Measurements from ENCODE around the gene ADAM8.

The ADAM8 gene

DNA sequence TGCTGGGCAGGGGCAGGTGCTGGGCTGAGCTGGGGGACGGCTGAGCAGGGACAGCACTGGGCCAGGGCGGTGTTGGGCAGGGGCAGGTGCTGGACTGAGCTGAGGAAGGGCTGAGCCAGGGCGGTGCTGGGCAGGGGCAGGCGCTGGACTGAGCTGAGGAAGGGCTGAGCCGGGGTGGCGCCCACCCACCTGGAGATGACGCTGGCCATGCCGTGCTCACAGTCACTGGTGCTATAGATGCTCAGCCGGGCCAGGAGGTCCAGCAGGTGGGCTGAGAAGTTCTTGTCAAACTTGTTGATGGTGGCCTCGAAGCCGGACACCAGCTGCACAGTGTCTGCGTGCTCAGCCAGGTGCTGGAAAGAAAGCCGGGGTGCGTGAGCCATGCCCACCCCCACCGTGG is 4.4 kb upstream of the ADAM8 start:
- no peak for DNase-seq

DNA sequence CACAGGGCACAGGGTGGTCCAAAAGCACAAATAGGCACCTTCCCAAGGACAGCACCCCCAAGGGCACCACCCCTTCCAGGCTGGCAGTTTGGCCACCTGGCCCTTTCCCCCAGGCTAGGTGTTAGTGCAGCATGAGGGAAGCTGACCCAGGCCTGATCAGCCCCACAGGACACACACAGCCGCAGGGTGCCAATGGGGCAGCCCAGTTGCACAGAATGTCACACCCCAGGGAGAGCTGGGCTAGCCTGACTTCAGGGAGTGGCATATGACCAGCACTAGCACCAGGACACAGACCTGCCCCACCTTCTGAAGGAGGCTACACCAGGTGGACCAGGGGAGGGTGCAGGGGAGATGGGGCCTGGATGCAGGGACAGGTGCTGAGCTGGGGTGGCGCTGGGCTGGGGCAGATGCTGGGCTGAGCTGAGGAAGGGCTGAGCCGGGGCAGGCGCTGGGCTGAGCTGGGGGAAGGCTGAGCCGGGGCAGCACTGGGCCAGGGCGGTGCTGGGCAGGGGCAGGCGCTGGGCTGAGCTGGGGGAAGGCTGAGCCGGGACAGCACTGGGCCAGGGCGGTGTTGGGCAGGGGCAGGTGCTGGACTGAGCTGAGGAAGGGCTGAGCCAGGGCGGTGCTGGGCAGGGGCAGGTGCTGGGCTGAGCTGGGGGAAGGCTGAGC is 3.9 kb upstream of the ADAM8 start:
- DNase-seq: no peak

DNA sequence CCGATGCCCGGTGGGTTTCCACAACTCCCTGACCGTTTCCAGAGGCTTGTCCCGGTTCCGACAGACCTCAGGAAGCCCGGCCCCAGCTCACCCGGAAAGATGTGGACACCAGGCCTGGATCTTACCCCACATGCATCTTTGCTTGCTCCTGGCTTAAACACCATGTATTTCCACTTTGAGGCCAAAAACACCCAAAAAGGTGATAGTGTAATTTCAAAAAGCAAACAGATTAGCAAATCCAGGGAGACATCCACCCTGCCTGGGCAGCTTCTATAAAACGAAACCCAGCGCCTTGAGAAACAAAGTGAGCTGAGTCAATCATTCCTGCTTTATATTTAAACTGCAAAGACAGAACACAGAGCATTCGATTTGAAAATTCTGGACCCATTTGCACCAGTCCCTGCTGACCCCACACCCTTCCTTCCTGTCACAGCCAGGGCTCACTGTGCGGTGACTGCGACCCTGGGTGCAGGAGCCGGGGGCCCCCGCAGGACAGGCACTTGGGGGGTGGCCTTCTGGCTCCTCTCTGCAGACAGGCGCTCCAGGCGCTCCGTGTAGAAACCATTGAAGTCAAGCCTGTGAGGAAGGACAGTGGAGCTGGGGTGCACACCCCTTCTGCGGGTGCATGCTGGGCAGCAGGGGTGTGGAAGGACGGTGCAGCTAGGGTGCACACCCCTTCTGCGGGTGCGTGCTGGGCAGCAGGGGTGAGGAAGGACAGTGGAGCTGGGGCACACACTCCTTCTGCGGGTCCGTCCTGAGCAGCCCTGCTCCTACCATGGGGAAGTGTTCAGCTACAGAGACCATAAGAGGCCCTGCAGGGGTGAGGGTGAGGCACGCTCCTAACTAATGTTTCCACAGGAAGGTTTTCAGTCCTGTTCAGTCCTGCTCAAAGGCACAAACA is 2.9 kb upstream of the ADAM8 start:
- no peak for DNase-seq

DNA sequence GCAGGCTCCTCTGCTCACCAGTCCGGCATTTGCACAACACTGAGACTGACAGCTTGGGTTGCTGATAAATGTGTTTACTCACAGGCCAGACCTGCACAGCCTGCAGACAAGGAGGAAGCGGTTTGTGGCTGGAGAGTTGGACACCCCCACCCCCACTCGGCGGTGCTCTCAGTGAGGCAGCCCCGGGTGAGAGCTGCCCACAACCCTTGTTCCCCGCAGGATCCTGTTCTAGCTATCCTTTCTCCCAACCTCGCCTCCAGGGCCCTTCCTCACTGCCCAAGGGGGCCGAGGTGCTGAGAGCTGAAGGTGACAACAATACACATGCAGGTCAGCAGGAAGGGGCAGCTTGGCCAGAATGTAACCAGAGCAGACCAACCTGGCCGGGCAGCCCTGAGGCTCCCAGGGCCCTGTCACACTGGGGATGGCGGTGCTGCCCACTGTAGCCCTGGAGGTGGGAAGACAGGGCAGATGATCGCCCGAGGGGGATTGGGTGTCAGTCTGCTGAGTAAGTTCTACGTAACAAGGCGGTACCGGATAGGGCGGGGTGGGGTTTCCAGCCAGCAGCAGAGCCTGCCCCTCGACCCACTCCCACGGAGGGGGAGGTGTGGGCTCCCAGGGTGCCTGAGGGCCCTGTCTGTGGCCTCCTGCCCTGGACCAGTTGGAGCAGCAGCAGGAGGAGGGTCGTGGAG is 2.1 kb upstream of the ADAM8 start:
- no peak for DNase-seq

DNA sequence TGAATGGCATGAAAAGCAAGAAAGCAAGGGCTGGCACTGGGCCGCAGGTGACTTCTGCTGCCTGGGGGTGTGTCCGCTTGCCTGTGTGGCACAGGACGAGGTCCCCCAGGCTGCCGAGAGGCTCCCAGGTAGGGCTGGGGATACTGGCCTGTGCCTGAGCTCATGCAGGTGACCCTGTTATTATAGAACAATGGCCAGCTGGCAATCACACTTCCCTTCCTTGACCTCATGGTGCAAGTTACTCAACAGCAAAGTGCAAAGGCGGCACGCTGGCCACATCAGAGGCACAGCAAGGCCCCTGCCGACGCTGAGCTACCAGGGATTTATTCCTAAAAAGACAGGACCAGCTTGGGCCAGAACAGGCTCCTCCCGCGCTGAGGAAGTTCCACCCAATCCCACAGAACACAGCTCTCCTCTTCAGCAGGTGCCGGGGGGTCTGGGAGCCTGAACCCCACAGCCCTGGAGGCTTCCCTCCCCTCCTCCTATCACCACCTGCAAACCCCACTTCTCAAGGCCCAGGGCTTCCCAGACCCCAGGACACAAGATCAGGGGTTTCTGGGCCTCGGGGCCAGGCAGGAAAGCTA is 1.4 kb upstream of the ADAM8 start:
- no peak for DNase-seq

DNA sequence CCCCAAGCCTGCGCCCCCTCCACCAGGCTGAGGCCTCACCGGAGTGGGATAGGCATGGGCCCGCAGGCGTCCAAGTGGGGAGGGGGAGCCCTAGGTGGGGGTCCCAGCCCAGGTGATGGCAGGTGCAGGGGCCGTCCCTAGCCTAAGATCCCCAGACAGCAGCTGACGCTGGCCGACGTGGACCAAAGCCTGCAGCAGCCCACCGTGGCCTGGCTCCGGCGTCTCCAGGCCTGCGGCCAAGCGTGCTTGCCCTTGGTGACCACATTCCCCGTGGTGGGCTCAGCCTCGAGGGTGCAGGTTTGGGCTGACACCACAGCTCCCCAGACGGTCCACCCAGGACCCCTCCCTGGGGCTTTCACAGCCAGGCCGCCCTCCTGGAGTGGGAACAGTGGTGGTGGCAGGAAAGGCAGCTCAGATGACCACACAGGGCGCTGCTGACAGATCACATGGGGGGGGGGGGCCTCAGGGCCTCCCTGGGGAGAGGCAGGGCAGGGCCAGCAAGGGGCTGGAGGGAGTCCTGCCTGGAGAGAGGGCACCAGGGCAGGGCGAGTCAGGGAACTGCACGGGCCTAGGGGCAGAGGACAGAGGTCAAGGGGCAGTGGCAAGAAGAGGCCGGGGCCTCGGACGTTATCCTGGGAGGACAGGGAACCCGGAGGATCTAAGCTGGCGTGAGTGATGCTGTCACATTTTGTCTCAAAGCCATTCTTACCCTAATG is 767 bp upstream of the ADAM8 start:
- no peak for DNase-seq

DNA sequence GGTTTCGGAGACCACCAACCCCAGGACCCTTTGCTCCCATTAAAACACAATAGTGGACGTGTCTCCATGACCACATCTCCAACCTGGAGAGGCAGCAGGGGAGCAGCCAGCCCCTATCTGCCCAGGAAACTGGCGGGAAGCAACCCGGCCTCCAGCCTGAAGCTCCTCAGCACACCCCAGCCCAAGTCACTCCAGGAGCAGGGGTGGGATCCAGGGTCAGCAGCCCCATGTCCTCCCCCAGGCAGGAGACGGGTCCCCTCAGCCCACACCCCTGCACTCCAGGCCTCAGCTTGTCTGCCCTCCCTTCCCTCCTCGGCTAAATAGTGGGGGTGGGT is 601 bp downstream of the ADAM8 start:
- no peak for DNase-seq

DNA sequence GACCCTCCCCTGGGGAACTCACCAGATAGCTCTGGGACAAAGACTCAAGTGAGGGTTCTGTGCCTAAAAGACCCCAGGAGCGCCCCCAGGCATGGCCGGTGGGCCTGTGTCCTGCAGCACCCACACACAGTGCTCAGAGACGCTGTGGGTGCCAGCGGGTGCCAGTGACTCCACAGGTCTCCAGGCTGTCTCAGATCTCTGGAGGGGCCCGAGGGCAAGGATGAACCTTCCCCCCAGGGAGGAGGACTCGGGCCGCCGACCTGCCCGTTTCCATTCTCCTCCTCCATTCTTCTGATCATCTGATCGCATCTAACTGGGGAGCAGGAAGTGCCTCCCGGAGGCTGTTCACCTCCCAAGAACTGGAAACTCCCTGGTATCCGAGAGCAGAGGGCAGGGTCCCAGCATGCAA is 980 bp downstream of the ADAM8 start:
- DNase-seq: no peak

DNA sequence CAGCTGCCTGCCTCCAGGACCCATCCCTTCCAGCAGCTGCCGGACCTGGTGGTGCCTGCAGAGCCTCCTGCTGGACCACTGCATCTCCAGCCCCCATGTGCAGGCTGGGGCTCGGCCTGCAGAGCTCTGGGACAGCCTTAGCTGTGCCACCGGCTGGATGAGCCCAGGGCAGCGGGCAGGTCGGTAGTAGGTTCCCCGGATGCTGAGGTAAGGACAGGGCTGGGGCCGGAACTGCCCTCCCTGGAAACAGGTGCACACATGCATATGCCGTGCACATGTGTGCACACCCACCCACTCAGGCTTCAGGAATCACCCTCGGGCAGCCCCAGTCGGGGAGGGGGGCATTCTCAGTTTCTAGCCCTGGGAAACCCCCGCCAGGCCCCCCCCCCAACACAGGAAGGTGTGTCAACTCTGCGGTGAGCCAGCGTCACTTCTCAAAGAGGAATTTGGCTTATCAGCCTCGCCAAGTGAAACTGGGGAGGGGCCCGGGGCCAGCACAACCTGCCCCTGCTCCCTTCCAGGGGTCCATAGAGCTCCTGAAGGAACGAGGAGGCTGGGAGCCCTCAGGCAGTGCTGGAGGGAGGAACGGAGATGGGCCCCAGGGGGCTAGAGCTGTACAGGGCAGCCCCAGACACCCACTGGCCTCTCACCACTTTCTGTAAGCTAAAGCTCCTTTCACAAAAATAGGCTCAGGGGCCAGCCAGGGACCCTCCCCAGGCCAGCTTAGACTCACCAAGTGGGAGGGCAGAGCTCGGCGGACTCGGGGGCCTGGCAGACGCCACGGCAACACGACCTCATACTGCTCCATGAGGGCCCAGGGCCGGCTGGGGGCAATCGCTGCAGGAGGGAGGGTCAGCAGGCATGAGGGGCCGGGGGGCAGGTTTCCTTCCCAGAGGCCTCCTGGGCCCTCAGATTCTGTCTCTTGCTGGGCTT is 1.7 kb downstream of the ADAM8 start:
- DNase-seq: no peak

DNA sequence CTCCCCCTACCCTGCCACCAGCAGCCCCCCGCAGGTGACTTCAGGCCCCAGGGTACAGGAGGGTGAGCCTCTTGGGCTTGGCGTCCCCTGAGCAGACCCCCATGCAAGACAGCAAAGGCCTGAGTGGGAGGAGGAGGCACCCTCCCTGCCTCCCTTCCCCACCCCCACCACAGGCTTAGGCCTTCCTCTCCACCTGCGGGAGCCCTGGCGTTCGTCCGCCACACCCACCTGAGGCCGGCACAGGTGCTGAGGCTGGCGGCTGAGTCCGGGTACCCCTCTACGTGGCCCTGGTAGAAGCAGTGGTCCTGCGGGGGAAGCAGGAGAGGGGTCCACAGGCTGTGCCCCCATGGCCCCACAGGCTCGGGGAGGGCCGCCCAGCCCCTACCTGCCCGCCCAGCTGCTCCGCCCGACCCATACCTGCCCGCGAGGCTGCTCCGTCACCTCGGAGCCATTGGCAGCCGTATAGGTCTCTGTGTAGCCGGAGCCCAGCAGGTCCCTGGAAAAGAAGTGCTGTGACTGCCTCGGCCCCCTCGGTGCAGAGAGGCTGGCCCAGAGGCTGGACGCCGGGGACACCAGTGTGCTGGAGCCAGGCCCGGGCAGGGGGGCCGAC is 3.0 kb downstream of the ADAM8 start:
- no peak for DNase-seq

DNA sequence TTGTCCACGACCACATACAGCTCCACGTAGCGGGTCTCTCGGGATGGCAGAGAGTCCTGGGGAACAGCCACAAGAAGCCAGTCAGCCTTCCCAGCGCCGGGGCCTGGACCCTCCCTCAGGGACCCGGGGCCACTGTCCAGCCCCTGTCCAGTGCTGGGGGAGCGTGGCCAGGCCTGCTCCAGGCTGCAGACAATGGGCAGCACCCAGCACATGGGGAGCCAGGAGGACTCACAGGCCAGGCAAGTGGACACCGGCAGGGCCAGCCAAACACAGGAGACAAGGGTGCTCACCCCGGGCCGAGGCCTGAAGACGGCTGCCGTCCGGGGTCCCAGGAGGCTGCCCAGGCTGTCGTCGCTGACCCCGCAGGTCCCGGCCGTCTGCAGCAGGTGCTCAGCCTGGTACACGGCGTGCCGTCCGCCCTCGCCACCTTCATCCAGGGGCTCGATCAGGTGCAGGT is 3.7 kb downstream of the ADAM8 start:
- no peak for DNase-seq

DNA sequence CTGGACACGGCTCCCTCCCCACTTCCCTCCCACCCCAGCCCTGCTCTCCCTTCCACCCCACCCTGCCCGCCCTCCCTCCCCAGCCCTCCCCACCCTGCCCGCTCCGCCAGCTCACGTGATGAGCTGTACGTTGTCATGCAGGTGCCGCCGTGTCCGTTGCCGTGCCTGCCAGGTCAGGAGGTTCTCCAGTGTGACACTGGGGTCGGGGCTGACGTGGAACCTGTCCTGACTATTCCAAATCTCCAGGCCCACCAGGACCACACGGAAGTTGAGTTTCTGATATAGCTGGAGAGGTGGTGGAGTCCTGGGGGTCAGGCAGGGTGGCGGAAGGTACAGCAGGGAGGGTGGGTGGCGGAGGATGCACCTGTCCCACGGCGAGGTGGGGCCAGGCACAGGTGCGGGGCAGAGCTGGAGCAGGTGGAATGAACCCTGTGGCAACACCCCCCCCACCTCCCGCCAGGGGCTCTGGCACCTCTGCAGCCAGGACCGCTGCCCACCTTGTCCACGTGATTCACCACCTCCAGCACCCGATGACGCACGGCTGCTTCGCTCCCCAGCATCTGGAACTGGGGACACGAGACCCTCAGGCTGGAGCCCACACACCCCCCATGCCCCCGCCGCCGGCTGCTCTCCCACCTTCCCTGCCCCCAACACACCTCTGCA is 4.2 kb downstream of the ADAM8 start:
- no peak for DNase-seq

DNA sequence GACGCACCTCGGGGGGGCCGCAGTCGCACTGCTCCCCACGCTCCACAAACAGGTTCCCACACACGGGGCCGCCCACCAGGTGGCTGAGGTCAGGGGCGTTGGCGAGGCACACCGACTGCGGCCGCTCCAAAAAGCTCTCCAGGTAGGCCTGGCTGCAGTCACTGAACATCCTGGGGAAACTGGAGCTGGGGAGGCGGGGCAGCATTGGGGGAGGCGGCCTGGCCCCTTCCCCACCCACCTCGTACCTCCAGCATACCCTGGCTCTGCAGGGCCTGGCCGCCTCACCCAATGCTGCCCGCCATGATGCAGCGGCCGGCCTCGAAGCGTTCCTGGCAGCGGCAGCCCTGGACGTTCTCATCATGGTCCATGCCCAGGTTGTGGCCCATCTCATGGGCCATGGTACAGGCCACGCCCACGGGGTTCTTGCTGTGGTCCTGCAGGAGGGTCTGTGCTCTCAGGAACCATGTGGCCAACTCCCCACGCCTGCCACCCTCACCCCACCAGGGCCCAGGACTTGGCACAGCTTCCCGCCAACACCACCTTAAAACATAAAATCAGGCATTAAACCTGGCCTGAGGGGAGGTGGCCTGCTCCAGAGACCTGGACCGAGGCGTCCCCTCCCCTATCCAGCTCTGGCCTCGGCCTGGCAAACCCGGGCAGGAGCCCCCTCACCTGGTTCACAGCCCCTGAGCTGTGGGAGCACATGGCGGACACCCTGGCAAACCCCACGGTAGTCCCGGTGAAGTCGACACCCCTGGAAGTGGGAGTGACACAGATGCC is 5.0 kb downstream of the ADAM8 start:
- DNase-seq: no peak

DNA sequence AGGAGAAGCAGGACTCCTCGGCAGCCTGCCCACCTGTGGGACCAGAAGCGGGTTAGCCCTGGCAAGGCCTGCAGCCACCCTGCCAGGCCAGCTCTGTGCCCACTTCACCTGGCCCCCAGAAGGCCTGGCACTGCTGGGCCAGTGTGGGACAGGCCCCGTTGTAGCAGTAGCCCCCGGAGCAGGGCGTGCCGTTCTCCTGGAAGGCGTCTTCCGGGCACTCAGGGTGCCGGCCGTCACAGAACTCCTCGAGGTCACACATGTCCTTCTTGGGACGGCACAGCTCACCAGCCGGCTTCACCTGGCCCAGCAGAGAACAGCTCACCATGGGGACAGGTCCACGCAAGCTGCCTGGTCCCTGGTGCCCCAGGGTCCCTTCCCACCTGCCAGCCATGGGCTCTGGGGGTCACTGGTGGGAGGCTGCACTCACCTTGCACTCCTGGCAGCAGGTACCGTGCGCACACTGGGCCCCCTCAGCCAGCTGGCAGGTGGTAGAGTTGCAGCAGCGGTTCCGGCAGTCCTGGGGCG is 5.8 kb downstream of the ADAM8 start:
- DNase-seq: no peak

DNA sequence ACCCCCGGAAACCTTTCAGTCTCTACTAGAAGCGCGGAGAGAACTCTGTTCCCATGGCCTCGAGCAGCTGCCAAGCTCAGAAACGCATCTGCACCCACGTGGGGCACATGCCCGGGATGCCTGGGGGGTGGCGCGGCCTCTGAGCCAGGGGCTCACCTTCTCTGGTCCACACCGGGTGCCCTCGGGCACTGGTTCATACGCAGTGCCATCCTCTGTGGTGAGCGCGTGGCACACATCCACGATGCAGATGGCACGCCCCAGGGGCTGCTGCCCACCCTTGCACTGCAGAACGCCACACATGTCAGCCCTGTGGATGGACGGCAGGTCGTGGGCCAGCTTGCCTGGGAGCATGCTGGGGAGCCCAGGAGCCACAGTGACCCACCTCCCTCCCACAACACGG is 6.5 kb downstream of the ADAM8 start:
- DNase-seq: no peak

DNA sequence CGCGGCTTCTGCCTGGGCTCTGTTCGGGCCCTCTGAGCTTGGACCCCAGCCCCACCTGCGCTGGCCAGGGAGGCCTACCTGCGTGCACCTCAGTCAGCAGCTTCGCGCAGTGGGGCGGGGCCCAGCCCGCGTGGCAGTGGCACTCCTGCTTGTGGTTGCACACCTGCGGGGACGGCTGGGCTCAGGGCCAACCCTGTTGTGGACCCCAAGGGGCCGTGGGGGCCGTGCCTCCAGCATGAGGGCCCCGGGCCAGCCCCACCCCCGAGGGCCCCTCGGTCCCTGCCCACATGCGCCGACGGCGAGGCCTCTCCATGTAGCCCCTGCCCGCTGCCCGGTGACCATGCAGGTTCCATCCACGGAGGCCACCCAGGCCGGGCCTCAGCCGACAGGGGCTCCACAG is 7.3 kb downstream of the ADAM8 start:
- DNase-seq: no peak

DNA sequence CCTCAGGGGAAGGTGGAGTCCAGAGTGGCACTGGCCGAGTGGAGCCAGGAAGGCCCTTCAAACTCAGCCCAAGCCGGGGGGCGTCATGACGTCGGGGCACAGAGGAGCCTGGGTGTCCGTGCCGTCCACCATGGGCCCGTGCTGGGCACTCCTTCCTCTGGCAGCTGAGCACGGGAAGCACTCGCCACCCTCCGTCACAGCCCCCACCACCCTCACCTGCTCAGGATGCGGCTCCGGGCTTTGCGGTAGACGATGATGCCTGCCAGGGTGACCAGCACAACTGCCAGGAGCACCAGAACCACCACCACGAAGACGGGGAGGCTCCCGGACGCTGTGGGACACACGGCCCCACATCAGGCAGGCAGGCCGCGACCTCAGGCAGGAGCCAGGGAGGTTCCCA is 8.1 kb downstream of the ADAM8 start:
- DNase-seq: no peak

DNA sequence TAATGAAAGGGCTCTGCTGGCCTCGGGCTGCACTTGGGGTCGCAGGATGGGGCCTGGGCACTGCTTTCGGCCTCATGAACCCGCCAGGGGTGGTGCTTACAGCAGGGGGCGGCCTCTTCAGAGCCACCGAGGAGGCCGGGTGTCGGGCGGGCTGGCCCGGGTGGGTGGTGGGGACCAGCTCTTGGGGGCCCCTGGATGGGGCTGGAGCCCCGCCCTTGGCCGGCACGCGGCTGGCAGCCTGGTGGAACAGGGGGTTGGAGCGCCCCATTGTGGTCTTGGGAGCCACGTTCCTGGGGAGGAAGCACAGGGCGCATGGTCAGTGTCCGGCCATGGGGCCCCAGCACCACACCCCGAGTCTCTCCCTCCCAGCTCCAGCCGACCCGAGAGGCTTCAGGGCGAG is 8.8 kb downstream of the ADAM8 start:
- no peak for DNase-seq

DNA sequence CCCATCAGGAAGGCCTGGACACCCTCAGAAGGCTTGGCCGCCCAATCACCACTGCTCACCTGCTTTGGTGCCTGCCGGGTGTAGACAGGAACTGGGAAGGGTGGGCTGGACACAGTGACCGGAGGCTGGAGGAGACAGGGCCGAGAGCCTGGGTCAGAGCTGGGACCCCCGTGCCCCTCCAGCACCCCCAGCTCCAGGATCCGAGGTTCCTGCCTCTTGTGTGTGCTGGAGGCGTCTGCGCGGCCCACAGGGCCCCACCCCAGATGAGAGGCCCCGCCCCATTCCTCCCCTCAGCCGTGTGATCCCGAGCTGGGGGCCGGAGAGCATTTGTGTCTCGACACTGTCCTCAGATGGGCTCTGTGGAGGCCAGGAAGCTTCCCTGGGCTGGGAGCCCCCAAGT is 9.4 kb downstream of the ADAM8 start:
- no peak for DNase-seq
